GM21737 (cell line): ENCODE results near the gene EEA1.
"Not testable (repeated sequence)": the region's sequence is repeated elsewhere in the genome, so short reads cannot be mapped to it uniquely, and the experiment has no call there.

Experiments
- ATAC-seq: cut with Tn5 transposase; IDR thresholded peaks from one replicate; pipeline ENCODE4 v1.9.1; 2021; ENCODE audit warnings: mild to moderate bottlenecking, moderate library complexity; ENCODE audit not compliant: unreplicated experiment

The EEA1 gene

DNA sequence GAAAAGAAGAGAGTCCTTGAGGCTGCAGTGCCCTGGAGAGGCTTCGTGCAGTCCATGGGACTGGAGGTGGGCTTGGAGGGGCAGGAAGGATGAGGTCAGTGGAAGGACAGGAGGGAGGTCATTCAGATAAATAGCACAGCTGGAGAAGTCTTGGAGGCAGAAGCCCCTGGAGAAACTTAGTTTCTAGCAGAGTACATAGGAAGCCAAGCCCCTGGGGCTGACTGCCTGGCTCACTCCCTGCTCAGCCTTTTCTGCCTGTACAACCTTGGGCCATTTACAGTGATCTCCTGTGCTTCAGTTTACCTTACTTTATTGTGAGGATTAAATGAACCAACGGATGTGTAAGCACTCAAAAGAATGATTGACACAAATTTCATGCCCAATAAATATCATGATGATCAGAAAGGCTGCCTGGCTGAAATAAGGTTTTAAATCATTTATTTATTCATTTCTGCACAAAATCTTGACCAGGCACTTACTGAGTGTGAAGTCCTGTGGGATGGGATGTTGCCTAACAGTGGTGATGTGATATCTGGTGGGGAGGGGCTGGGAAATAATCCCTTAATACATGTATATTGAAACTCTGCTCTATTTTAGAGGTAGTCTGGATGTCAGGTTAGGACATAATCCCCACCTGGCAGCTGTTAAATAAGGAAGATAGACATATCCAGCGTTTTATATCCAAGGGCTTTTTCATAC, 172.0 kb downstream of the EEA1 start:
- ATAC-seq, result no peak

GRCh38 chr12:92753976-92754885, 174.9 kb downstream of the EEA1 start:
- no peak for ATAC-seq

DNA sequence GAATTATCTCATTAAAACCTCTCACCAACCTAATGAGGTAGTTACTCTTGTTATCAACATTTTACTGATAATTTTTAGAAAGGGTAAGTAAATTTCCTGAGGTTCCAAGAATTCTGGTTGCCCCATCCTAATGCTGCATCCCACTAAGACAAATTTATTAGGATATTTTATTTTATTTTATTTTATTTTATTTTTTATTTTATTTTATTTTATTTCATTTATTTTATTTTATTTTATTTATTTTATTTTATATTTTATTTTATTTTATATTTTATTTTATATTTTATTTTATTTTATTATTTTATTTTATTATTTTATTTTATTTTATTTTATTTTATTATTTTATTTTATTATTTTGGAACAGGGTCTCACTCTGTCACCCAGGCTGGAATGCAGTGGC, 179.4 kb downstream of the EEA1 start:
- ATAC-seq, result not testable (repeated sequence)

DNA sequence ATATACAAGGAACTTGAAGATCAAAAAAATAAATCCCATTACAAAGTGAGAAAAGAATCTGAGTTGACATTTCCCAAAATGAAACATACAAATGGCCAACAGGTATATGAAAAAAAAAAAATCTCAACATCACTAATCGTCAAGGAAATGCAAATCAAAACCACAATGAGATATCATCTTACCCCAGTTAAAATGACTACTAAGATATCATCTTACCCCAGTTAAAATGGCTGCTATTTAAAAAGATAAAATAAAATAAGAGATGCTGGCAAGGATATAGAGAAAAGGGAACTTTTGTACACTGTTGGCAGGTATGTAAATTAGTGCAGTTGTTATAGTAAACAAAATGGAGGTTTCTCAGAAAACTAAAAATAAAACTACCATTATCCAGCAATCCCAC, 181.9 kb downstream of the EEA1 start:
- ATAC-seq, result no peak

DNA sequence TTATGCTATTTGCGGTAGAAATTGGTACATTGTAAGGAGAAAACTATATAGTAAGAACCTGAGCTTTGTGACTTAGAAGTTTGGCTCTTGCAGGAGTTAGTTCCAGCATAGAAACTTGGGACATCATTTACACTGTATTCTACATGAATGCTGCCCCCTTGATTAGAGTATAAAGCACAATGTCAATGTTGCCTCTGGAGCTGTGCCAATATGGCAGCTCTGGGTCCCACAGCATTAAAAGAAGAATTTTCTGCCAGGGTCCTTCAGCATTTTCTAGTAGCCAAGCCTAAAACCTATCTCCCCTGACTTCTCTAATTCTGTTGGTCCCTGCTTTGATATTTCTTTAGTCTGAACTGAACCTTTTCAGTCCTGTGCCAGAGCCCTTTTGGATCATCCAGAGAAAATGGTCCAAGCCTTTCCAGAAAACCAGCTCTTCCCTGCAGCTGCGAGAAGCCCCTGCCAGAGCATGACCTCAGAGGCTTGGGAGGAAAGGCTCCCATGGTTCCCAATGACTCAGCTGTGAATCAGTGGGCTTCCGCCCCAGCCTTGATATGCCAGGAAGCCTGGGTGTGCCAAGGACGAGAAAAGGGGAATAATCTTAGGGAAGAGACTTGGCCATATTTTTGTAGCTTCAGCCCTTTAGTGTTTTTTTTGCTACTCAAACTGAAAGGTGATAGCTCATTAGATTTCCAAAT, 183.1 kb downstream of the EEA1 start:
- no peak for ATAC-seq

GRCh38 chr12:92743026-92743425, 186.1 kb downstream of the EEA1 start:
- ATAC-seq, result no peak

DNA sequence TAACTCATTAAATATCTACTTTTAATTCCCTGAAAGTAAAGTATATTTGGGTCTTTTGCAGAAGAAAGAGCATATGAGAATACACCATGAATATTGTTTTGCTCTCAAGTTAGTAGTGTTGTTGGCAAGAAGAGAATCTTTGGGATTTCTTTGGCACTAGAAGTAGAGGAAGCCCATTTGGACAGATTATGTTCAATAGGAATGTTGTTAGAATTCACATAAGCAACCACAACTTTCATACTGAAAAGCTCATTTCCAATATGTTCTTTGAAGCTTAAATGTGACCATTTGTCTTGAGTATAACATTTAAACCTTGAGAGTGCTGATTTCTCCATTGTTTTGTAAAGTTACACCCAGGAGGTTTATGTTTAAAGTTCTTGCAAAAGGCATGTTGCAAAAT, 188.7 kb downstream of the EEA1 start:
- ATAC-seq, result no peak

DNA sequence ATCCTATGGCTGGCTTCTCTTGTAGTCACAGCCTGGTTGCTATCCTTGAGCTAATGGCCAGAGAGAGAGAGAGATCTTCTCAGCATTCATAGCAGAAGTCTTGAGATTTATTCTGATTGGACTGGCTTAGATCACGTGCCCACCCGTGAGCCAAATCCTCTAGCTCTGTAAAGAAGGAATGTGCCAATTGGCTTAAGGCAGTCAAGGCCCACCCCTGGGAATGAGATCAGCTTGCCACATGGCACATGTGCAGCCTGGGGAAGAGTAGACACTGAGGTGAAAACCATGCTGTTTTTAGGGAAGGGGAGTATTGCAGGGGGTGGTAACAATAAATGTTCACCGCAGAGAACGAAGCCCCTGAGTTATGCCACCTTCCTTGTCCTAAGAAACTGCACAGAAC, 190.0 kb downstream of the EEA1 start:
- ATAC-seq, result no peak

DNA sequence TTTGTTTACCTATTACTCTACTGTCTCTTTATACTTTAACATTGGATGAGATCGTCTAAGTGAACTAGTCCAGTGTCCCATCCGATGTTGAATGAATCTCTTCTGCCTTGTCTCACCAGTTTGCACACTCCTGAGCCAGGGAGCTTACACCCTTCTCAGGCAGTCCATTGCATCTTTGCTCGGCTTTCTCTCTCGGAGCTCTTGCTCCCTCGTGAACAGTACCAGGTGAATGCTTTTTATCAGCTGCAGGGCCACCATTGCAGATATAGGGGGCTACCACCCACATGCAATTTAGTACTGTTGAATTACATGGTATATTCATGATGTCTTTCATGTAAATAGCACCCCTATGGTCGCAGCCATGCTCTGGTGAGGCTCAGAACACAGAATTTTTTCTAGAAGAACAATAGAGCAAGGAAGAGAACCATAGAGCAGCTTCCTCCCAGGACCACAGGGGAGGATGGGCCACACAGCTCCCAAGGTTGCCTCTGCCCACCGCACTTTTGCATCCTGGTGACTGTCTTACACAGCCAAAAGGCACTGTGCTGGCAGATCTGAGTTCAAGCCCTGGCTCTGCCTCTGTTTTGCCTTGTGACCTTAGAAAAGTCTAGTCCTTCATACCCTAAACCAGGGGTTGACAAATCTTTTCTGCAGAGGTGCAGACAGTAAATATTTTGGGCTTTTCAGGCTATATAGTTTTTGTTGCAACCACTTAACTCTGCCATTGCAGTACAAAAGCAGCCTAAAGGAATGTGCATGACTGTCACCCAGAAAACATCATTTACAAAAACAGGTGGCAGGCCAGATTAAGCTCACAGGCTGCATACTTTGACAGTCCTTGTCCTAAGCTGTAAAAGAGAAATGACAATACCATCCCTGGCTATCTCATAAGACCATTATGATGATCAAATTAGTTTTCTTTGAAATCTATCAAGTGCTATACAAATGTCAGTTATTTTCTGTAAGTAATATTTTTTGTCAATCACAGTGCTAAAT, 190.9 kb downstream of the EEA1 start:
- ATAC-seq, result no peak

DNA sequence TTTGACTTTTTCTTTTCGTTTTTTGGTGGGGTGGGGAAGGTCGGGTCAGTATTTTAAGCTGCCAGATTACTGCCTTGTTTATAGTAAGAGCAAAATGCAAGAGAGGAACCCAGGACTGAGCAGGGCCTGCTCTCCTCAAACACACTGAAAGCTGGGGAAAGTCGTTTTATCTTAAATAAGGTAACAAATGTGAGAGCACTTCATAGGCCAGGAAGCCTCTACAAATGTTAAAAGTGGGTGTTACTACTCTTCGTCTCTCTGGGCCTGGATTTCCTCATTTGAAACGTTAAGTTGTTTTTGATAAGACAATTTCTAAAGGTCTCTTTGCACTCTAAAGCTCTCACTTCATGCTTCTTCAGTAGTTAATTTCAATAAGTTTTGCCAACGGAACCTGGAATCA, 192.5 kb downstream of the EEA1 start:
- no peak for ATAC-seq

DNA sequence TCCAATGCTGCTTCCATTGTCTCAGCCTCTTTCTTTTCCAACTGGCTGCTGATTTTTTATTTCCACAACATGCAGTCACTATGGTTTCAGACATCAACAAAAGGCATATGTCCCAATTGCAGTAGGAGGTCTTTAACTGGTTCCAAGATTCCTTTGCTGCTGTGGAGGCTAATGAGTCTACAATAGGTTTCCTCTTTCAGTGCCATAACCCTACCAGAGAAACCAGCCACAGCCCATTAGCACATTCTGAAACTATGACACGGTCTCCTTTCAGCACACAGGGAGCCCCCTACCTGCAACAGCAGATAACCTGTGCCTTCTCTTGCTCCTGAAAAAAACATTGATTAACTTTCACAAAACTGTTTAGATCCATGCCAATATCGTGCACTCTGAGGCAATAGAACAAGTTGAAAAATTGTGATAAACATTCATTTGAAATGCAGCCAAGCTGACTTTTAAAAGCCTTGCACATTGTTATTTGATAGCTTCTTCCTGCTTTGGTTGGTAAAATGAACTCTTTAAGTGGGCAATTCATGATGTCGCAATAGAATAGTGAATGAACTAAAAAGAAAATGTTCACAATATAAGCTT, 193.9 kb downstream of the EEA1 start:
- no peak for ATAC-seq

GRCh38 chr12:92733661-92734060, 195.4 kb downstream of the EEA1 start:
- no peak for ATAC-seq

GRCh38 chr12:92733181-92733580, 195.9 kb downstream of the EEA1 start:
- ATAC-seq, result no peak

DNA sequence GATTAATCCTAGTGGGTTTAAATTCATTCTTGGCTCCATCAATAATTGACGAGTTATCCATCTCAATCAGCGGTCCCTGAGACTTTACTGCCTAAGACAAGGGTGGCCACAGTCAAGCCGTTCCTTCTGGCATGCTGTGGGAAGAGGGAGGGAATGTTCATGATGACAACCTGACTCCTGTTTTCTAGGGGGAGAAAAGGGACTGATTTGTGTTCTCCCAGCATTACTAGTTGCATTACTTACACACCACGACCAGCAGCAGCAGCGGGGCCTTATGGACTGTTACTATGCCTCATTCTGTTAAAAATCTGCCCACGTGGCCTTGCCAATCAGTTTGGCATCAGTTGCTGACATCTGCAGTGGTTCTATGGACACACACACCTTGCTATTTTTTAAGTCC, 196.4 kb downstream of the EEA1 start:
- ATAC-seq, result no peak

GRCh38 chr12:92732216-92732615, 196.9 kb downstream of the EEA1 start:
- ATAC-seq, result no peak

- ATAC-seq, result no peak
Observed at GRCh38 chr12:92730758-92731157, 198.3 kb downstream of the EEA1 start.

DNA sequence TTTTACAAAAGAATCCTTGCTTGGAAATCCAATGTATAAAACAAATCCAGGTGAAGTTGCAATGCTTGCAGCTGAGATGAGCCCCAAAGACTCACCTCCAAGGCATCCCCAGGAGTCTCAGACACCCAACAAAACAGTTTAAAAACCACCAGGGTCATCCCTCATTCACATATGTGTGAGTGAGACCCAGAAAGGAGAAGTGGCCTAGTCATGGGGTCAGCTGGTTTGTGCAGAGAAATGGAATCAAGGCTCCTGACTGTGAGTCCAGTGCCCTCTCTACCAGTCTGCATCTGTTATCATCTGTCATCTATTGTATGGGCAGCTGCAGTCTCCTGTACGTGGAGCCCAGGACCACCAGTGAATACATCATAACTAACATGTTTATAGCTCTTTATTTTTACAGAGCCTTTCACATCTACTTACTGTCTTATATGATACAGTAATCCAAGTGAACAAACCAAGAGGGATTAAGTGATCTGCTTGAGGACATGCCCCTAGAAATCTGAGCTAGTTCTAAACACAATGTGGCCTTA, 199.3 kb downstream of the EEA1 start:
- ATAC-seq, result no peak

- ATAC-seq, result no peak
Observed at GRCh38 chr12:92726850-92727249, 202.2 kb downstream of the EEA1 start.

- no peak for ATAC-seq
Observed at GRCh38 chr12:92722897-92723296, 206.2 kb downstream of the EEA1 start.

GRCh38 chr12:92721656-92722055, 207.4 kb downstream of the EEA1 start:
- no peak for ATAC-seq
